ENCODE results near the gene KAZN. TPM values are rescaled to one million over a fixed set of nuclear protein-coding genes. Genes with fewer than 3 reads are reported as not detected.

Gene KAZN
- total RNA-seq, 3 donors from 2014 or later = 12.2 to 16.4 (median 16.2) TPM

DNA sequence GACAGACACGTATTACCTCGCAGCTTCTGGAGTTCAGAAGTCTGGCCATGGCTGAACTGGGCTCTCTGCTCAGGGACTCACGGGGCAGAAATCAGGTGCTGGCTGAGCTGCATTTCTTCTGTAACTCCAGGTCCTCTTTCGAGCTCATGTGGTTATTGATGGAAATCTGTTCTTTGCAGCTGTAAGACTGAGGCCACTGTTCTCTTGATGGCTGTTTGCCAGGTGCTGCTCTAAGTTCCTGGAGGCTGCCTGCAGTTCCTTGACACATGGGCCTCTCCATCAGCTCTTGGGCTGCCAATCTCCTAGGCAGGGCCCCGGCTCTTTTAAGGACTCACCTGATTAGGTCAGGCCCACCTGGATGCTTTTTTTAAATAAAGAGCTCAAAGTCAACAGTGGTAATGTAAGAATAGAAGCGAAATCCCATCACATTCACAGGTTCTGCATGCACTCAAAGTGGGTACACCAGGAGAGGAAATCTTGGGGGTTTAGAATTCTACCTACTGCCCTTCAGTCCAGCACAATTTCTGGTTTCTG lies 139.1 kb downstream of the KAZN start:
- Histone ChIP-seq H3K4me3 (no peak overlapping the region), H3K27me3 (no peaks in the 10 kb centered on the region), H3K9me3 (no peaks in the 10 kb centered on the region), H3K4me1 (peaks cover 0 to under 1% of the 10 kb centered on the region in 2 donors), H3K27ac (no peak overlapping the region), H3K36me3 (no peaks in the 10 kb centered on the region)
- peak; percentile 48 to 58 for DNase-seq (ENCODE audit: low spot score in 2 of 2)
- intact Hi-C loops (cut with DNase I; ENCODE audit: low total_unique reads) = no loop called here
- TF ChIP-seq, protein P1, sequence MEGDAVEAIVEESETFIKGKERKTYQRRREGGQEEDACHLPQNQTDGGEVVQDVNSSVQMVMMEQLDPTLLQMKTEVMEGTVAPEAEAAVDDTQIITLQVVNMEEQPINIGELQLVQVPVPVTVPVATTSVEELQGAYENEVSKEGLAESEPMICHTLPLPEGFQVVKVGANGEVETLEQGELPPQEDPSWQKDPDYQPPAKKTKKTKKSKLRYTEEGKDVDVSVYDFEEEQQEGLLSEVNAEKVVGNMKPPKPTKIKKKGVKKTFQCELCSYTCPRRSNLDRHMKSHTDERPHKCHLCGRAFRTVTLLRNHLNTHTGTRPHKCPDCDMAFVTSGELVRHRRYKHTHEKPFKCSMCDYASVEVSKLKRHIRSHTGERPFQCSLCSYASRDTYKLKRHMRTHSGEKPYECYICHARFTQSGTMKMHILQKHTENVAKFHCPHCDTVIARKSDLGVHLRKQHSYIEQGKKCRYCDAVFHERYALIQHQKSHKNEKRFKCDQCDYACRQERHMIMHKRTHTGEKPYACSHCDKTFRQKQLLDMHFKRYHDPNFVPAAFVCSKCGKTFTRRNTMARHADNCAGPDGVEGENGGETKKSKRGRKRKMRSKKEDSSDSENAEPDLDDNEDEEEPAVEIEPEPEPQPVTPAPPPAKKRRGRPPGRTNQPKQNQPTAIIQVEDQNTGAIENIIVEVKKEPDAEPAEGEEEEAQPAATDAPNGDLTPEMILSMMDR (IDR thresholded peaks at IDR 0.05) = no peak
- TF ChIP-seq POLR2AphosphoS5 (IDR thresholded peaks at IDR 0.05) = no peak
- no peak for TF ChIP-seq POLR2A (IDR thresholded peaks at IDR 0.05)

DNA sequence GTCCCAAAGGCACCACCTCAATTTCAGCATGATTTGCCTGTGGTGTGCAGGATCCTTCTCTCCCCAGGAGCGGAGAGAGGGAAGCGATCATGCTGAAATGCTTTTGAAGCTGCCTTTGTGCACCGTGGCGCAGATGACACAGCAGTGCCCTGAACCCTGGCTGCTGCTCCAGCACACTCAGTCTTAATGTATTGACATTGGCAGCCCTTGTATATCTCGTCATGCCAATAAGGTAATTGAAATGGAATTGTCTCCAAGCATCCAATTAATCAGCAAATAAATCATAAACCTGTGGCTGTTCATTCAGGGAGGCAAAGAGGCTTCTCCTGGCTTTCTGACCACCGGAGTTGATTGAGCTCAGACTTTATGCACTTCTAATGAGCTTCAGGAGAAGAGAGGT lies 139.8 kb downstream of the KAZN start:
- intact Hi-C loops (cut with DNase I; ENCODE audit: low total_unique reads) = no loop called here
- DNase-seq (ENCODE audit: low spot score in 2 of 2) = peak in 1 of 2 donors; percentile 40
- Histone ChIP-seq H3K36me3 (no peaks in the 10 kb centered on the region), H3K4me3 (no peak overlapping the region), H3K4me1 (no peaks in the 10 kb centered on the region), H3K9me3 (no peaks in the 10 kb centered on the region), H3K27ac (no peak overlapping the region), H3K27me3 (no peaks in the 10 kb centered on the region)
- no peak for TF ChIP-seq POLR2AphosphoS5 (IDR thresholded peaks at IDR 0.05)
- TF ChIP-seq, protein P1 (IDR thresholded peaks at IDR 0.05) = no peak
- TF ChIP-seq POLR2A (IDR thresholded peaks at IDR 0.05) = no peak

DNA sequence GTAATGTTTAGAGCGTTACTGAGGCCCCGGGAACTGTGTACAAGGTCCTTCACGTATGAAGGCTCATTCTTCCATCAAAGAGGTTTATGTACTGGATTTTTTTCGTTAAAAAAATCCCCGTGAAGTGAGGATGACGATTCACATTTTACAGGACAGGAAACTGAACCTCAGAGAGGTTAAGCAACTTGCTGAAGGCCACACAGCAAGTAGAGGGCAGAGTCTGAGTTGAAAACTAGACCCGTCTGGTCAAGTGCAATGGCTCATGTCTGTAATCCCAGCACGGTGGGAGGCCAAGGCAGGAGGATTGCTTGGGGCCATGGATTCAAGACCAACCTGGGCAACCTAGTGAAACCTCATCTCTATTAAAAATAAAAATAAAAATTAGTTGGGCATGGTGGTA lies 140.2 kb downstream of the KAZN start:
- no peaks in the 10 kb centered on the region for H3K27me3 ChIP-seq
- H3K4me3 ChIP-seq = no peak overlapping the region
- intact Hi-C loops (cut with DNase I; ENCODE audit: low total_unique reads) = no loop called here

DNA sequence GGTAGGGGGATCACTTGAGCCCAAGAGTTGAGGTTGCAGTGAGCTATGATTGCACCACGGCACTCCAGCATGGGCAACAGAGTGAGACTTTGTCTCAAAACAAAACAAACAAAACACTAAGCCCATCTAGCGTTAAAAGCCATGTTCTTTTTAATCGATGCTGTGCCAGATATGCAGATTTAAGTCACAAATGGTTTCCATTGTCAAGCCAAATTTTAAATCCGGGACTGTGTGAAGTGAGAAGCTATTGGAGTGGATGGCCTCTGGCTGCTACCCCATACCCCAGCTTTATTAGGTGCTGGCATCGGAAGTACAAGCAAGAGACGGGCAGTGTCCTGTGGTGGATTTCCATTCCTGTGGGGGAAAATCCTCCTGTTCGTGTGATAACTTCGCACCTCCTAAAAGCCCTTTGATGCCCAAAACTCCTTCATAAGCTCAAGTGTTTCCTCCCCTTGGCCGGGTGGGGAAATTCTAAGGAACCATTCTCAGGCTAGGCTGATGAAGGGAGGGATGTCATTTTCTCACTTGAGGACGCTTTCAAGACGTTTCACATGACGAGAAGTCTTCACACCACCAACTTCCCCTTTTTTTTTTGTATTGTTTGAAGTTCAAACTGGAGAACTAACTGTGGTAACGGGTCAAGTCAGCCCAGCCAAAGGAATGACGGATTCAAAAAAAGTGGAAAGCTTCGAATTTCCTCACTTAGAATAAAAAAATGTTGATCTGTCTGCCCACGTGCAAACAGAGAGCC lies 140.8 kb downstream of the KAZN start:
- no peaks in the 10 kb centered on the region for H3K36me3 ChIP-seq
- no peak for DNase-seq (ENCODE audit: low spot score in 2 of 2)
- H3K9me3 ChIP-seq = no peaks in the 10 kb centered on the region
- no peaks in the 10 kb centered on the region for H3K27me3 ChIP-seq
- TF ChIP-seq POLR2A (IDR thresholded peaks at IDR 0.05) = no peak
- TF ChIP-seq POLR2AphosphoS5 (IDR thresholded peaks at IDR 0.05) = no peak
- TF ChIP-seq, protein P1 (IDR thresholded peaks at IDR 0.05) = no peak
- intact Hi-C loops (cut with DNase I; ENCODE audit: low total_unique reads) = no loop called here
- no peak overlapping the region for H3K27ac ChIP-seq
- H3K4me1 ChIP-seq = no peaks in the 10 kb centered on the region
- H3K4me3 ChIP-seq = no peak overlapping the region

More for the DNA sequence above, 140.2 kb downstream of the KAZN start:
- TF ChIP-seq POLR2AphosphoS5 (IDR thresholded peaks at IDR 0.05) (no peak), POLR2A (IDR thresholded peaks at IDR 0.05) (no peak)
- TF ChIP-seq, protein P1 (IDR thresholded peaks at IDR 0.05) = no peak
- Histone ChIP-seq H3K9me3 (no peaks in the 10 kb centered on the region), H3K36me3 (no peaks in the 10 kb centered on the region), H3K27ac (no peak overlapping the region), H3K4me1 (no peaks in the 10 kb centered on the region)
- no peak for DNase-seq (ENCODE audit: low spot score in 2 of 2)

DNA sequence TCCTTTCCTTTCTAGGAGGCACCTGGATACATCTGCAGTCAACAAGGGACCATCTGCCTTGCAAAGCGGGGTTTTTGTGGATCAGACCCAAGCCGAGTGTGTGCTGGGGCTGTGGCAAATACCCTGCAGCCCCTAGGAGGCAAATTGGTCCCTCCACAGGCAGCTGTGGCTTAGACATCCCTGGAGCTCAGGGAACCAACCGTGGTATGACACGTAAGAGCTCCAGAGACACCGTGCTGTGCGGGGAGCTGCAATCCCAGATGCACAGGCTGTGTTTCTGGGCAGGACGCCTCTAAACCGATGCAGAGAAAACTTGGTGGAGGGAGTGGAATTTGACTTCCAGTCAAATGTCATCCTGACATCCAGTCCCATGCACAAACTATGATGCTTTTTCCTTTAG lies 141.5 kb downstream of the KAZN start:
- no peaks in the 10 kb centered on the region for H3K9me3 ChIP-seq
- intact Hi-C loops (cut with DNase I; ENCODE audit: low total_unique reads) = no loop called here
- DNase-seq (ENCODE audit: low spot score in 2 of 2) = no peak
- no peaks in the 10 kb centered on the region for H3K36me3 ChIP-seq
- H3K27ac ChIP-seq = no peak overlapping the region
- TF ChIP-seq, protein P1 (IDR thresholded peaks at IDR 0.05) = no peak
- TF ChIP-seq POLR2AphosphoS5 (IDR thresholded peaks at IDR 0.05) (no peak), POLR2A (IDR thresholded peaks at IDR 0.05) (no peak)
- no peak overlapping the region for H3K4me3 ChIP-seq
- H3K4me1 ChIP-seq = no peaks in the 10 kb centered on the region
- no peaks in the 10 kb centered on the region for H3K27me3 ChIP-seq
